ENCODE data around the gene RBM22.

The RBM22 gene

GRCh38 chr5:150671509-150672236 lies 29.2 kb downstream of the RBM22 start:
- DNase-seq = no peak

- no peak for DNase-seq
These were observed 29.9 kb downstream of the RBM22 start for GRCh38 chr5:150670948-150671310.

GRCh38 chr5:150670275-150670947 lies 30.5 kb downstream of the RBM22 start:
- DNase-seq = no peak

- DNase-seq = no peak
These were observed 35.8 kb downstream of the RBM22 start for GRCh38 chr5:150665044-150665443.

DNA sequence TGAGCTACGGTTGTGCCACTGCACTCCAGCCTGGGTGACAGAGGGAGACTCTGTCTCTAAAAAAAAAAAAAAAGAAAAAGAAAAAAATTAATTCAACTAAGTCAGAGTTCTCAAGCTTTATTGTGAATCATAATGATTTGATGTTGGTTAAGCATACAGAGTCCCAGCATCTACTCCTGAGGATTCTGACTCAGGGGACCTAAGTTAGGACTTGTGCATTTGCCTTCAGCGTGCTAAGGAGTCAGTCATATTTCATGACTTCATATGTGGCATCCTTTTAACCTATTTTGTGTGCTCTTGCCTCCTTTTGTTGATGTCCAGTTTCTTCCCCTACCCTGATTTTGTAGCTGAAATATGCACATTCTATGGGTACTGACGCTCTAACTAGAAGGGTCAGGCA lies 36.9 kb downstream of the RBM22 start:
- DNase-seq = no peak

DNA sequence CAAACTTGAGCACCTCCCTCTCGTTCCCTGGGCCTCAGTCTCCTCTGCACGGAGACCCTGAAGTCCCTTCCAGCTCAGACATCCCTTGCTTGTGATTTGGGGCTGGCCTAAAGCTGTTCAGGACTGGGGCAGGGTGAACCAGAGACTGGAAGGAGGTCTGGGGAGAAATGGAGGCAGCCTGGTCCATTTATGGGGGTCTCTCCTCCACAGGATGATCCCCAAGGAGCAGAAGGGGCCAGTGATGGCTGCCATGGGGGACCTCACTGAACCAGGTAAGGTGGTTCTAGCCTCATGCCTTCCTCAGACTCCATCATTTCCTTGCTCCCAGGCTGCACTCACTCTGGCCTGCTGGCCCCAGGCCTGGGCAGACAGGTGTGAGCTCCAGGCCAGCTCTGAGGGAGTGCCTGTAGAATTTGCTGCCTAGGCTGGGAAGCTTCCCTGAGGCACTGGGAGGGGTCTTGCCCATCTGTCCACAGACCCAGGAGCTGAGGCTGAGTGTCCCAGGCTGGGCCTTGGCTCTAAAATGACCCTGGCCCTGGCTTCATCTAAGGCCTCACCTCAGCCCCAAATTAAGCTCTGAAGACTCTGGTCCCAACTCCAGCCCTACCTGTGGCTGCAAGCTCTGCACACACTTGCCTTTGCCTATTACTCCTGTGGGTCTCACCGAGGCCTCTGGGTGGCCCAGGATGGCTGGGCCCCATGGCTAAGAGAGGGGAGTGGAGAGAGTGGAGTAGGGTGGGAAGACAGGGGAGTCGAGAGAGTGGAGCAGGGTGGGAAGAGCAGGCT lies 37.9 kb downstream of the RBM22 start:
- DNase-seq = no peak

- DNase-seq = no peak
These were observed 38.9 kb downstream of the RBM22 start for GRCh38 chr5:150661821-150662596.

DNA sequence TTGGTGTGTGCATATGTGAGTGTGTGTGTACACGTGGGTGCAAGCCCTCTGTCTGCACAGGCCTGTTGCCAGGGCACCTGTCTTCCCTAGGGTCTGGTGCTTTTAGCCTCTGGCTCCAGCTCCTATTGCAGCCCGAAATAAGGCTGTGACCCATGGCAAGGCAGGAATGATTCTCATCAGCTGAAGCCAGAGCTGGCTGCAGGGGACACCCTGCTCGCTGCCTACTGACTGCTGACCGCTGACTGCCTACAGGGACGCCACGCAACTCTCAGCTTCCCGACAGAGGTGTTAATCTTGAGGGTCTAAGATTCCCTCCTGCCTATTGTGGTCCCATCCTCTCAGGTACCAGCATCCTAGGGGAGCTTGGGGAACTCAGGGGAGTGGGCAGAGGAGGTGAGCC lies 39.8 kb downstream of the RBM22 start, which contains the start of gene MYOZ3:
TSS of gene MYOZ3 (plus strand) at position 166 of the 400 bp plus-strand sequence. CDS start 1,691 bp downstream, outside the sequence.
- DNase-seq = no peak

- DNase-seq = no peak
These were observed 40.6 kb downstream of the RBM22 start for GRCh38 chr5:150660108-150660831.

DNA sequence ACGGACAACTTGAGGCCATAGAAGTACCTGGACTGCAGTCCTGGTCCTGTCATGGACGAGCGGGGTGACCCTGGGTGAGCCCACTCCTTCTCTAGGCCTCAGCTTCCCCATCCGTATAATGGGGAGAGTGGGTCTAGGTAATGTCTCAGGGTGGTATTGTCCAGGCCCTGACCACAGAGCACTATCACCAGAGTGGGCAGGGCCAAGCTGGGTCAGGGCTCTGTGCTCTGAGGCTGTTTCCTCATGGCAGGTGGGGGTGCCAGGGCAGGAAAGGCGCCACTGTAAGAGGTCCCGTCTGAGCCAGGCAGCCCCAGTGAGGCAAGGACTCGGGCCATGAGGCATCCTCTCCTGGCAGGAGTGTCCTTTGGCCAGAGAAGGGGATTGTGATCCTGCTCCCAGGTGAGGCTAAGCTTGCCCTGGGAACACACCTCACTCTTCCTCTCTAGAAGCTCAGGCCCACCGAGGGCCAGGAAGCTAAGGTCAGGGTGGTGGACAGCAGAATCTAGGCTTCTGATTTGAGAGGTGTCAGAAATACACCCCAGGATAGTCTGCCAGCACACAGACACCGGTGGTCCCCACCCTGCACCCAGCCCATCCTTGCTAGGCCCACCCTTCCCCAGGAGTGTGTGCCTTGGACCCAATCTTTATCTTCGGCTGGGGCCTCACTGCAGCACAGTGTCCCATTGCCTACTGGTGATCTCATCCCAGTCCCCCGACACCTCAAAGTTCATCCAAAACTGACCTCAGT lies 41.3 kb downstream of the RBM22 start:
- DNase-seq = no peak

GRCh38 chr5:150658699-150659265 lies 42.1 kb downstream of the RBM22 start:
- DNase-seq = no peak

- DNase-seq = no peak
These were observed 42.7 kb downstream of the RBM22 start for GRCh38 chr5:150658121-150658520.

GRCh38 chr5:150656191-150657132 lies 44.4 kb downstream of the RBM22 start:
- DNase-seq = peak; percentile 27 to 58

- no peak for DNase-seq
These were observed 45.6 kb downstream of the RBM22 start for GRCh38 chr5:150655221-150655620.

- no peak for DNase-seq
These were observed 46.9 kb downstream of the RBM22 start for GRCh38 chr5:150653762-150654556.

DNA sequence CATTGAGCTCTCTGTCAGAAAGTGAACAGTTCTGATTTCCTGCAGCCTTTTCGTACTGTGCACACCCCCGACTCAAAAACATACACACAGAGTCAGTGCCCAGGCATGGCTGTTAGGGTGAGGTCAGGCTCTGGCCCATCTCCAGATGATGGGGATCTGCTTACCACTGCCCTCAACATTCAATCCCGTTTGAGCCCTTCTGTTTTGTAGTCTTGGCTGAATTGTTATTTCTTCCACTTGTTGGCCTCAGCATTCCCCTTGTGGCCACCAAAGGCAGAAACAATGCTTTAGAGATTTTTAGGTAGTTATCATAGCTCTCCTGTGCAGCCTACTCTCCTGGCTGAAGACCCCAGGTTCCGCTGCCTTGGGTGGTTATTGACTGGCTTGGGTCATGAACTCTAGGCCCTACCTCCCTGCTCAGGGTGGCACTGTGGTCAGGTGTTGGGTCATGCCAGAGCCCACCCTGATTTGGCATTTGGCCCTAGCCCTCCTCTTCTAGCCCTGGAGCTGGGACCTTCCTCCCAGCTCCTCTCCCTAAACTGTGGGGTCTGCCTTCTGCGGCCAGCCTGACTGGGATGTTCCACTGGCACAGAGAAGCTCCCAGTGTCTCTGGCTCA lies 47.6 kb downstream of the RBM22 start:
- DNase-seq = no peak

- DNase-seq = no peak
These were observed 48.8 kb downstream of the RBM22 start for GRCh38 chr5:150651924-150652671.

- DNase-seq = no peak
These were observed 49.5 kb downstream of the RBM22 start for GRCh38 chr5:150651382-150651781.
